Cardiac fibroblast (primary cell): ENCODE data around the gene LCMT2.
A peak's percentile ranks its signal among the peaks of the same experiment; 100 is the strongest.

Source experiments
- DNase-seq, 2 donors: peaks; one replicate each; pipeline versions ENCODE4 v3.0.0 to v3.0.0-alpha.2; 2010; ENCODE audit warnings: low read depth in 2 of 2
- H3K4me3 ChIP-seq, 2 donors: replicated peaks in 1 of 2; 1 replicate in 1 of 2; 2 replicates in 1 of 2; pipeline ENCODE4 v1.5.1; 2011; ENCODE audit warnings: low read depth in 2 of 2, low read length in 2 of 2, mild to moderate bottlenecking in 2 of 2, moderate library complexity in 1 of 2
- CTCF ChIP-seq: IDR thresholded peaks from one replicate; pipeline ENCODE4 v1.5.1; 2011; ENCODE audit warnings: low read depth, mild to moderate bottlenecking, low read length, inconsistent platforms

Gene LCMT2

GRCh38 chr15:43329217-43329959 lies 985 bp downstream of the LCMT2 start:
- TF ChIP-seq CTCF = no peak
- DNase-seq = peak in 1 of 2 donors; percentile 3
- peak overlapping the region; percentile 75 to 77 for H3K4me3 ChIP-seq

DNA sequence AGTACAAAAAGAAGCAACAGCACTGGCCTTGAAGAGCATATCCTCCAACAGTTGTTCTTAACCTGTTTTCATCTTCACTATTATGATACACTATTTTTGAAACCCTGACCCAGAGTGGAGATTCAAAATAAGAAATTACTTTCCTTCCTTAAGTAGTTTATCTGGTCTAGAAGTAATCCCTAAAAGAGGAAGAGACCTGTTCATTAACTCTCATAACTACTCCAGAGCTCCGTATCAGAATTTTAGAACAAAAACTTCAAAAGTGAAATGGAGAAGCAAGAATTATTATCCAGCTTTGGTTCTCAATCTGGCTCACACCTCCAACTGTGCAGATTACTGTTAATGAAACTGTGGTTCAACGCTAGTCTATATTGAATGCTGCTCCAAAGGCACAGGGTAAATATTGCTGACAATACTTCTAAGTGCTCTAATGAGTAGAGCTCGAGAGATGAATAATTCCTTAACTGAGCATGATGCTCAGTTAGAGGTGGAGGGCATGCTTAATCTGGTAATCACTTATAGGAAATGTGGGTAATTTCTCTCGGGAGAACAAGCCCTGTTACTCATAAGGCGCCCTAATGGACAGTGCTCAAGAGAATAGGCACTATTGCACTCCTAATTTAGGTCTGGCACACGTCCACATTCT lies 5.2 kb downstream of the LCMT2 start:
- no peak for TF ChIP-seq CTCF
- no peak for DNase-seq
- H3K4me3 ChIP-seq = no peak overlapping the region

- TF ChIP-seq CTCF = no peak
- H3K4me3 ChIP-seq = no peak overlapping the region
- DNase-seq = no peak
These were observed 11.2 kb downstream of the LCMT2 start for GRCh38 chr15:43318990-43319771.

- peak in 1 of 2 donors; percentile 5 for DNase-seq
- no peak overlapping the region for H3K4me3 ChIP-seq
- TF ChIP-seq CTCF = no peak
These were observed 12.7 kb downstream of the LCMT2 start for GRCh38 chr15:43317566-43318184.

DNA sequence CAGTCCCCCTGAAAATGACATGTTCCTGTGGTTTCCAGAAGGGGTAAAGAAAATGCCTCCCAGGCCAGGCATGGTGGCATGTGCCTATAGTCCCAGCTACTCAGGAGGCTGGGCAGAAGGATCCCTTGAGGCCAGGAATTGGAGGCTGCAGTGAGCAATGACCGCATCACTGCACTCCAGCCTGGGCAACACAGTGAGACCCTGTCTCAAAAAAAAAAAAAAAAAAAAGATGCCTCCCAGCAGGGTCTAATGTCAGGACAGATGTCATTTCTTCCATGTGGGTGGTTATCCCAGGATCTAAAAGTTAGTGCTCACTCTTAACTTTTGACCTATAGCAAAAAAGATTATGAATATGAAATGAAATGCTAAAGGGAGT lies 13.4 kb downstream of the LCMT2 start:
- H3K4me3 ChIP-seq = no peak overlapping the region
- no peak for DNase-seq
- TF ChIP-seq CTCF = no peak
